Trophoblast cell (in vitro differentiated cells and primary cell): ENCODE results near the gene ACTL8.

Source experiments
- DNase-seq, 2 donors: peaks; one replicate each; pipeline ENCODE4 v3.0.0-alpha.2; 2016
- H2AFZ ChIP-seq: 2 replicates; pipeline ENCODE4 v1.6.1; 2013; ENCODE audit warnings: low read length, moderate library complexity, mild to moderate bottlenecking; ENCODE audit not compliant: insufficient read depth, poor library complexity
- H2AK5ac ChIP-seq: 2 replicates; pipeline ENCODE4 v1.6.1; 2013; ENCODE audit warnings: mild to moderate bottlenecking, low read length
- H2BK120ac ChIP-seq: 2 replicates; pipeline ENCODE4 v1.6.1; 2013; ENCODE audit warnings: low read length, mild to moderate bottlenecking, moderate library complexity; ENCODE audit not compliant: insufficient read depth, poor library complexity
- H2BK12ac ChIP-seq: 2 replicates; pipeline ENCODE4 v1.6.1; 2013; ENCODE audit warnings: mild to moderate bottlenecking, low read length, moderate library complexity
- H2BK5ac ChIP-seq: 2 replicates; pipeline ENCODE4 v1.6.1; 2013; ENCODE audit warnings: low read length, low read depth, moderate library complexity, mild to moderate bottlenecking; ENCODE audit not compliant: poor library complexity
- H3K14ac ChIP-seq: 2 replicates; pipeline ENCODE4 v1.6.1; 2013; ENCODE audit warnings: mild to moderate bottlenecking, low read length
- H3K18ac ChIP-seq: 2 replicates; pipeline ENCODE4 v1.6.1; 2013; ENCODE audit warnings: mild to moderate bottlenecking, low read length
- H3K23ac ChIP-seq: 2 replicates; pipeline ENCODE4 v1.6.1; 2013; ENCODE audit warnings: low read length
- H3K27ac ChIP-seq: 2 replicates; pipeline ENCODE4 v1.5.1; 2013; ENCODE audit warnings: low read depth, mild to moderate bottlenecking, inconsistent platforms, low read length, moderate library complexity
- H3K27me3 ChIP-seq: 2 replicates; pipeline ENCODE4 v1.6.1; 2013; ENCODE audit warnings: inconsistent platforms, mild to moderate bottlenecking, low read length, moderate library complexity; ENCODE audit not compliant: insufficient read depth
- H3K36me3 ChIP-seq, 2 experiments: 1 replicate in 1 of 2; 2 replicates in 1 of 2; pipeline ENCODE4 v1.6.1; 2013; ENCODE audit warnings: low read length in 2 of 2, mild to moderate bottlenecking in 2 of 2, moderate library complexity in 1 of 2; ENCODE audit not compliant: insufficient read depth in 2 of 2, control insufficient read depth in 1 of 2
- H3K4ac ChIP-seq: 2 replicates; pipeline ENCODE4 v1.6.1; 2013; ENCODE audit warnings: low read depth, mild to moderate bottlenecking, low read length, moderate library complexity
- H3K4me1 ChIP-seq, 2 experiments: 1 replicate in 1 of 2; 2 replicates in 1 of 2; pipeline ENCODE4 v1.6.1; 2013; ENCODE audit warnings: low read length in 2 of 2, mild to moderate bottlenecking in 2 of 2, moderate library complexity in 1 of 2; ENCODE audit not compliant: insufficient read depth in 2 of 2, control insufficient read depth in 1 of 2
- H3K4me2 ChIP-seq: 2 replicates; pipeline ENCODE4 v1.6.1; 2013; ENCODE audit warnings: inconsistent platforms, mild to moderate bottlenecking, low read length, moderate library complexity
- H3K4me3 ChIP-seq: 2 replicates; pipeline ENCODE4 v1.5.1; 2013; ENCODE audit warnings: mild to moderate bottlenecking, low read depth, low read length, inconsistent platforms
- H3K79me1 ChIP-seq: one replicate; pipeline ENCODE4 v1.6.1; 2013; ENCODE audit warnings: low read length
- H3K79me2 ChIP-seq: 2 replicates; pipeline ENCODE4 v1.6.1; 2013; ENCODE audit warnings: low read length, mild to moderate bottlenecking; ENCODE audit not compliant: control insufficient read depth, insufficient read depth, poor library complexity
- H3K9ac ChIP-seq: 2 replicates; pipeline ENCODE4 v1.6.1; 2013; ENCODE audit warnings: mild to moderate bottlenecking, low read length
- H3K9me3 ChIP-seq: 2 replicates; pipeline ENCODE4 v1.6.1; 2013; ENCODE audit warnings: low read depth, mild to moderate bottlenecking, control low read depth, inconsistent platforms, low read length; ENCODE audit not compliant: insufficient read depth
- H4K12ac ChIP-seq: 2 replicates; pipeline ENCODE4 v1.6.1; 2013; ENCODE audit warnings: low read depth, mild to moderate bottlenecking, low read length, moderate library complexity
- H4K8ac ChIP-seq: 2 replicates; pipeline ENCODE4 v1.6.1; 2013; ENCODE audit warnings: low read depth, mild to moderate bottlenecking, low read length, moderate library complexity
- H4K91ac ChIP-seq: one replicate; pipeline ENCODE4 v1.6.1; 2013; ENCODE audit warnings: low read depth, mild to moderate bottlenecking, low read length, moderate library complexity
- WGBS: extraction: QIAGEN DNeasy Blood & Tissue Kit; methylation state at CpG from one replicate; pipeline ENCODE4 v1.1.7; 2013; ENCODE audit warnings: missing lambda C conversion rate; ENCODE audit not compliant: insufficient read length, insufficient coverage; ENCODE audit errors: extremely low coverage; 5-methylcytosine and 5-hydroxymethylcytosine counted together

ACTL8 gene

GRCh38 chr1:17725084-17725719, 29.9 kb upstream of the ACTL8 start:
- Histone ChIP-seq H3K23ac (no peak overlapping the region), H3K36me3 (no peaks in the 10 kb centered on the region), H3K27ac (no peak overlapping the region), H3K4me2 (no peak overlapping the region), H3K79me1 (no peaks in the 10 kb centered on the region), H3K27me3 (no peaks in the 10 kb centered on the region), H2AK5ac (no peak overlapping the region), H3K9ac (no peak overlapping the region), H2BK5ac (no peak overlapping the region), H4K8ac (no peak overlapping the region), H2AFZ (no peak overlapping the region), H3K18ac (no peak overlapping the region), H3K4me1 (no peaks in the 10 kb centered on the region), H4K91ac (no peak overlapping the region), H3K14ac (no peak overlapping the region), H2BK12ac (no peak overlapping the region), H4K12ac (no peak overlapping the region), H3K79me2 (no peaks in the 10 kb centered on the region), H3K9me3 (peaks cover 4% of the 10 kb centered on the region), H3K4ac (no peak overlapping the region), H3K4me3 (no peak overlapping the region), H2BK120ac (no peak overlapping the region)
- no peak for DNase-seq
- WGBS = no CpG with 5 or more reads among the region's 9 CpGs

- no CpG with 5 or more reads among the region's 7 CpGs for WGBS
Measured at GRCh38 chr1:17725811-17726582, 29.1 kb upstream of the ACTL8 start.

GRCh38 chr1:17728123-17728712, 26.9 kb upstream of the ACTL8 start:
- no peak overlapping the region for H2AK5ac ChIP-seq
- no peak overlapping the region for H3K4me3 ChIP-seq
- no peak overlapping the region for H3K4ac ChIP-seq
- H3K14ac ChIP-seq = no peak overlapping the region
- no peaks in the 10 kb centered on the region for H3K36me3 ChIP-seq
- H3K79me1 ChIP-seq = no peaks in the 10 kb centered on the region
- H2AFZ ChIP-seq = no peak overlapping the region
- WGBS = no CpG with 5 or more reads among the region's 6 CpGs
- H2BK5ac ChIP-seq = no peak overlapping the region
- H4K12ac ChIP-seq = no peak overlapping the region
- H3K27me3 ChIP-seq = no peaks in the 10 kb centered on the region
- no peak overlapping the region for H3K9ac ChIP-seq
- no peak for DNase-seq
- no peak overlapping the region for H3K27ac ChIP-seq
- no peak overlapping the region for H2BK120ac ChIP-seq
- peaks cover 4% of the 10 kb centered on the region for H3K9me3 ChIP-seq
- H3K4me2 ChIP-seq = no peak overlapping the region
- no peak overlapping the region for H4K8ac ChIP-seq
- no peaks in the 10 kb centered on the region for H3K79me2 ChIP-seq
- no peak overlapping the region for H3K23ac ChIP-seq
- no peak overlapping the region for H2BK12ac ChIP-seq
- H4K91ac ChIP-seq = no peak overlapping the region
- peaks cover 0 to 2% of the 10 kb centered on the region in 2 experiments for H3K4me1 ChIP-seq
- H3K18ac ChIP-seq = no peak overlapping the region

More at GRCh38 chr1:17725811-17726582, 29.1 kb upstream of the ACTL8 start:
- Histone ChIP-seq H2AK5ac (no peak overlapping the region), H3K23ac (no peak overlapping the region), H3K9me3 (peaks cover 4% of the 10 kb centered on the region), H3K27me3 (no peaks in the 10 kb centered on the region), H4K91ac (no peak overlapping the region), H3K4ac (no peak overlapping the region), H3K4me1 (peaks cover 0 to 2% of the 10 kb centered on the region in 2 experiments), H2AFZ (no peak overlapping the region), H3K27ac (no peak overlapping the region), H3K14ac (no peak overlapping the region), H3K79me1 (no peaks in the 10 kb centered on the region), H2BK120ac (no peak overlapping the region), H3K18ac (no peak overlapping the region), H4K8ac (no peak overlapping the region), H4K12ac (no peak overlapping the region), H3K4me3 (no peak overlapping the region), H2BK5ac (no peak overlapping the region), H3K36me3 (no peaks in the 10 kb centered on the region), H3K4me2 (no peak overlapping the region), H3K9ac (no peak overlapping the region), H3K79me2 (no peaks in the 10 kb centered on the region), H2BK12ac (no peak overlapping the region)
- no peak for DNase-seq

DNA sequence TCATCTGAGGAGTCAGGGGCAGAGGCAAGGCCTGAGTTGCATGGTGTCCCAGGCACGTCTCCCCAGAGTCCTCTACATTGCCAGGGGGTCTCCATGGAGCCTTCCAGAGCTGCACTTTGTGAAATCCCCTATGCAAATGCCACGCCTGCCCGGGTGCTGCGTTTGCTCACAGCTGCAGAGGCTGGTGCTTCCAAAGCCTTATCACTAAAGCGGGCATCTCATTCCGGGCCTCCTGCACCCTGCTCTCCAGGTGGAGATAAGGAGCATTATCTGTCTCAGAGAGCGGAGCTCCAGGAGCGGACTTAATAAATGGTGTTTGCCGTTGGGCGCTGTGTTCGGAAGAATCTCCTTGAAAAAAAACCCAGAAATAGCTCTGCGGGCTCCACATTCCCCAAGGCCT, 25.9 kb upstream of the ACTL8 start:
- Histone ChIP-seq H2AFZ (no peak overlapping the region), H3K4me1 (peaks cover 0 to 2% of the 10 kb centered on the region in 2 experiments), H3K36me3 (no peaks in the 10 kb centered on the region), H3K27ac (no peak overlapping the region), H3K9me3 (peaks cover 4% of the 10 kb centered on the region), H3K9ac (no peak overlapping the region), H2BK12ac (no peak overlapping the region), H2BK120ac (no peak overlapping the region), H2AK5ac (no peak overlapping the region), H3K79me1 (no peaks in the 10 kb centered on the region), H4K12ac (no peak overlapping the region), H4K91ac (no peak overlapping the region), H3K18ac (no peak overlapping the region), H3K27me3 (no peaks in the 10 kb centered on the region), H3K4ac (no peak overlapping the region), H3K79me2 (no peaks in the 10 kb centered on the region), H2BK5ac (no peak overlapping the region), H3K23ac (no peak overlapping the region), H3K4me3 (no peak overlapping the region), H3K4me2 (no peak overlapping the region), H4K8ac (no peak overlapping the region), H3K14ac (no peak overlapping the region)
- DNase-seq = no peak
- no CpG with 5 or more reads among the region's 12 CpGs for WGBS
